ENCODE measurements around the gene IGDCC3.

- no peak for TF ChIP-seq TP53 (CRISPR knock-in tag; IDR thresholded peaks at IDR 0.05)
- no peak for TF ChIP-seq EP300 (IDR thresholded peaks at IDR 0.05)
- TF ChIP-seq POLR2A (IDR thresholded peaks at IDR 0.05; ENCODE audit: low read length): no peak
- TF ChIP-seq FOSL2 (IDR thresholded peaks at IDR 0.05): no peak
- no peak for TF ChIP-seq FOSL2 (CRISPR knock-in tag; IDR thresholded peaks at IDR 0.05)
- TF ChIP-seq CTCF (IDR thresholded peaks at IDR 0.05): no peak
- TF ChIP-seq CBX8 (IDR thresholded peaks at IDR 0.05): no peak
- no peak for TF ChIP-seq ZNF302 (CRISPR knock-in tag; IDR thresholded peaks at IDR 0.05)
These were observed 21.8 kb downstream of the IGDCC3 start for GRCh38 chr15:65355988-65356353.

All from A549 (cell line).